Caco-2 (cell line): ENCODE data around the gene R3HDM2. TPM values are rescaled to one million over a fixed set of nuclear protein-coding genes. Genes with fewer than 3 reads are reported as not detected.

Source experiments
- BruUV-seq: library from RNA; stranded (reverse); fragments of 400-500 nt; replicated peaks from 2 replicates; lab custom pipeline; 2021; lab: Mats Ljungman, UMichigan
- CTCF ChIA-PET: fragments of 300-600 bp; sonication (Branson Sonifier 250); formaldehyde crosslinking; loops from one replicate; lab custom pipeline; 2022; ENCODE audit warnings: antibody characterized with exemption; lab: Charles Lee
- POLR2A ChIA-PET: fragments of 300-600 bp; sonication (Branson Sonifier 250); formaldehyde crosslinking; loops from one replicate; lab custom pipeline; 2022; ENCODE audit warnings: antibody characterized with exemption; lab: Charles Lee
- DNase-seq, 2 experiments: peaks; one replicate each; pipeline versions ENCODE4 v3.0.0 to v3.0.0-alpha.2; 2020 to 2022
- H3K27me3 ChIP-seq: replicated peaks from 2 replicates; pipeline ENCODE4 v1.6.0; 2011; ENCODE audit warnings: low read length; ENCODE audit not compliant: control insufficient read depth, insufficient read depth
- H3K36me3 ChIP-seq: 2 replicates; pipeline ENCODE4 v1.5.1; 2011; ENCODE audit warnings: low read length; ENCODE audit not compliant: control insufficient read depth, insufficient read depth
- H3K4me1 ChIP-seq: fragments of 250-450 bp; sonication (Bioruptor Pico); 2 replicates; pipeline ENCODE4 v1.5.1; 2020; ENCODE audit warnings: mild to moderate bottlenecking
- H3K4me3 ChIP-seq: 2 replicates; pipeline ENCODE4 v1.5.1; 2011; ENCODE audit warnings: low read depth, mild to moderate bottlenecking, control low read depth, low read length
- H3K9me3 ChIP-seq: fragments of 250-450 bp; sonication (Bioruptor Pico); 2 replicates; pipeline ENCODE4 v1.5.1; 2020; ENCODE audit warnings: mild to moderate bottlenecking, moderate library complexity
- H3K27ac Mint-ChIP-seq: one replicate; pipeline ENCODE4 v1.8.0; 2022; ENCODE audit warnings: mixed read lengths; ENCODE audit not compliant: unreplicated experiment
- H3K27me3 Mint-ChIP-seq: one replicate; pipeline ENCODE4 v1.8.0; 2022; ENCODE audit warnings: mixed read lengths; ENCODE audit not compliant: insufficient read depth, unreplicated experiment
- H3K36me3 Mint-ChIP-seq: one replicate; pipeline ENCODE4 v1.8.0; 2022; ENCODE audit warnings: mild to moderate bottlenecking, mixed read lengths; ENCODE audit not compliant: insufficient read depth, unreplicated experiment
- H3K4me1 Mint-ChIP-seq: one replicate; pipeline ENCODE4 v1.8.0; 2022; ENCODE audit warnings: low read depth, mixed read lengths; ENCODE audit not compliant: unreplicated experiment
- H3K4me3 Mint-ChIP-seq: one replicate; pipeline ENCODE4 v1.8.0; 2022; ENCODE audit warnings: mild to moderate bottlenecking, moderate library complexity, mixed read lengths; ENCODE audit not compliant: unreplicated experiment
- H3K9me3 Mint-ChIP-seq: one replicate; pipeline ENCODE4 v1.8.0; 2022; ENCODE audit warnings: mixed read lengths; ENCODE audit not compliant: unreplicated experiment
- CTCF ChIP-seq, 2 experiments: fragments of 200-600 bp in 1 of 2; IDR thresholded peaks; 1 replicate in 1 of 2; 2 replicates in 1 of 2; pipeline versions ENCODE4 v1.5.1 to v1.8.0; 2011 to 2022; ENCODE audit warnings: antibody characterized with exemption in 1 of 2, control low read depth in 1 of 2, inconsistent platforms in 1 of 2, low read depth in 1 of 2, low read length in 1 of 2, mild to moderate bottlenecking in 1 of 2, moderate library complexity in 1 of 2; ENCODE audit not compliant: insufficient read depth in 1 of 2, severe bottlenecking in 1 of 2, unreplicated experiment in 1 of 2
- intact Hi-C: fragments of 100-400 bp; cut with micrococcal nuclease; formaldehyde crosslinking; loops from one replicate; pipeline ENCODE4 v1.10.0; 2022; ENCODE audit not compliant: unreplicated experiment
- total RNA-seq: library from RNA; stranded (reverse); gene quantifications from 2 replicates; pipeline ENCODE4 v1.2.3, GENCODE V29; 2022

R3HDM2 gene
- total RNA-seq, 1 experiment from 2014 or later: 33.7 TPM

GRCh38 chr12:57215668-57216013 lies 215.2 kb downstream of the R3HDM2 start:
- Mint-ChIP-seq H3K4me1 (peaks cover 35% of the 10 kb centered on the region), H3K27me3 (peaks cover 24% of the 10 kb centered on the region), H3K27ac (no peak overlapping the region), H3K9me3 (no peaks in the 10 kb centered on the region), H3K4me3 (peak overlapping the region; percentile 82), H3K36me3 (peaks cover 31% of the 10 kb centered on the region)
- BruUV-seq: no TSS peak
- peaks cover 10% of the 10 kb centered on the region for H3K27me3 ChIP-seq
- peaks cover 20% of the 10 kb centered on the region for H3K4me1 ChIP-seq
- no peaks in the 10 kb centered on the region for H3K9me3 ChIP-seq
- DNase-seq: no peak
- intact Hi-C loops: no loop called here
- CTCF ChIA-PET: interaction anchor here (0.6 to 1.8 kb wide), 6 partner anchors 11 to 87 kb away, joined by 3 to 10 read pairs (median 4); partner anchors contain the start of genes LRP1 and SHMT2
- H3K36me3 ChIP-seq: no peaks in the 10 kb centered on the region; the same call in none of the 2 replicates
- H3K4me3 ChIP-seq: peak overlapping the region; percentile 54; the same call in 1 of the 2 replicates
- TF ChIP-seq CTCF (IDR thresholded peaks at IDR 0.05; ENCODE audit: insufficient read depth in 1 of 2, low read depth in 1 of 2, low read length in 1 of 2, severe bottlenecking in 1 of 2, unreplicated experiment in 1 of 2): no peak
- POLR2A ChIA-PET: interaction anchor here (4.5 kb wide), 1 partner anchor 14 kb away, joined by 26 read pairs; the partner anchor contains the start of gene SHMT2

GRCh38 chr12:57215065-57215464 lies 215.8 kb downstream of the R3HDM2 start:
- ChIA-PET POLR2A (no interaction called here), CTCF (interaction anchor here (1.7 to 3.0 kb wide), 3 partner anchors 15 to 28 kb away, joined by 10 to 27 read pairs (median 10); partner anchors contain the start of gene SHMT2)
- DNase-seq: no peak
- peaks cover 22% of the 10 kb centered on the region for H3K27me3 Mint-ChIP-seq
- intact Hi-C loops: no loop called here
- no peaks in the 10 kb centered on the region for H3K9me3 Mint-ChIP-seq
- TF ChIP-seq CTCF (IDR thresholded peaks at IDR 0.05; ENCODE audit: insufficient read depth in 1 of 2, low read depth in 1 of 2, low read length in 1 of 2, severe bottlenecking in 1 of 2, unreplicated experiment in 1 of 2): no peak
- peak overlapping the region; percentile 22 for H3K27ac Mint-ChIP-seq
- peaks cover 31% of the 10 kb centered on the region for H3K36me3 Mint-ChIP-seq
- BruUV-seq: no TSS peak
- H3K4me1 Mint-ChIP-seq: peaks cover 35% of the 10 kb centered on the region
- peak overlapping the region; percentile 82 for H3K4me3 Mint-ChIP-seq
- no peak overlapping the region for H3K4me3 ChIP-seq
- no peaks in the 10 kb centered on the region for H3K9me3 ChIP-seq
- no peaks in the 10 kb centered on the region; the same call in none of the 2 replicates for H3K36me3 ChIP-seq
- H3K27me3 ChIP-seq: peaks cover 10% of the 10 kb centered on the region
- H3K4me1 ChIP-seq: peaks cover 20% of the 10 kb centered on the region

- Mint-ChIP-seq H3K4me1 (peaks cover 29% of the 10 kb centered on the region), H3K27ac (peak overlapping the region; percentile 22), H3K36me3 (peaks cover 34% of the 10 kb centered on the region), H3K4me3 (peak overlapping the region; percentile 59), H3K9me3 (no peaks in the 10 kb centered on the region), H3K27me3 (peaks cover 18% of the 10 kb centered on the region)
- DNase-seq: peak; percentile 73 to 81
- intact Hi-C loops: loop anchor here (1.0 kb wide), 3 partner anchors 16 to 29 kb away; no protein-coding TSS in a partner anchor
- peak; percentile 75 to 81 for TF ChIP-seq CTCF (IDR thresholded peaks at IDR 0.05; ENCODE audit: insufficient read depth in 1 of 2, low read depth in 1 of 2, low read length in 1 of 2, severe bottlenecking in 1 of 2, unreplicated experiment in 1 of 2)
- Histone ChIP-seq H3K4me3 (no peak overlapping the region), H3K4me1 (peaks cover 20% of the 10 kb centered on the region), H3K36me3 (no peaks in the 10 kb centered on the region; the same call in none of the 2 replicates), H3K27me3 (peaks cover 10% of the 10 kb centered on the region), H3K9me3 (no peaks in the 10 kb centered on the region)
- ChIA-PET CTCF (interaction anchor here (0.5 to 3.0 kb wide), 7 partner anchors 16 to 238 kb away, joined by 3 to 80 read pairs (median 5); partner anchors contain the start of genes LRP1 and SHMT2), POLR2A (interaction anchor here (1.5 kb wide), 1 partner anchor 15 kb away, joined by 20 read pairs; the partner anchor contains the start of gene SHMT2)
- BruUV-seq: no TSS peak
Observed at GRCh38 chr12:57214398-57214781, 216.5 kb downstream of the R3HDM2 start.
